AG04450 (cell line): Measurements from ENCODE around the gene MT1A. TPM values are rescaled to one million over a fixed set of nuclear protein-coding genes. Genes with fewer than 3 reads are reported as not detected.

Experiments
- CTCF ChIA-PET: fragments of 300-600, 350-600 bp; formaldehyde crosslinking; extraction: SDS; loops from one replicate; lab custom pipeline; 2022; ENCODE audit warnings: antibody characterized with exemption, inconsistent platforms; lab: Charles Lee
- POLR2A ChIA-PET: fragments of 350-600 bp; formaldehyde crosslinking; extraction: SDS; loops from one replicate; lab custom pipeline; 2021; ENCODE audit warnings: antibody characterized with exemption, inconsistent platforms; lab: Yijun Ruan, JAX
- DNase-seq: peaks from one replicate; pipeline ENCODE4 v3.0.0-alpha.2; 2011; ENCODE audit warnings: low read depth, low spot score
- H3K27ac ChIP-seq: one replicate; pipeline ENCODE4 v1.5.1; 2012; ENCODE audit warnings: low read depth, low read length, control low read depth
- H3K27me3 ChIP-seq: one replicate; pipeline ENCODE4 v1.6.0; 2012; ENCODE audit warnings: low read length; ENCODE audit not compliant: control insufficient read depth, insufficient read depth
- H3K4me3 ChIP-seq: 2 replicates; pipeline ENCODE4 v1.5.1; 2011; ENCODE audit warnings: mild to moderate bottlenecking, low read depth, low read length, control low read depth
- H3K9me3 ChIP-seq: 2 replicates; pipeline ENCODE4 v1.5.1; 2012; ENCODE audit warnings: low read length; ENCODE audit not compliant: control insufficient read depth, insufficient read depth
- CTCF ChIP-seq: IDR thresholded peaks from 2 replicates; pipeline ENCODE4 v1.5.1; 2011; ENCODE audit warnings: low read depth, low read length, control low read depth, inconsistent platforms
- polyA plus RNA-seq: library from polyadenylated mRNA; depleted of rRNA; stranded (reverse); fragments of >200 nt; gene quantifications from 2 replicates; pipeline ENCODE4 v1.2.3, GENCODE V29; 2011

Gene MT1A
- polyA plus RNA-seq, 1 experiment, result 0.66 TPM

- DNase-seq, result no peak
- CTCF ChIA-PET, result interaction anchor here (1.4 kb wide), 1 partner anchor 22 kb away, joined by 6 read pairs; no protein-coding TSS in a partner anchor
- no peak for TF ChIP-seq CTCF
- peaks cover 16% of the 10 kb centered on the region for H3K27me3 ChIP-seq
- H3K9me3 ChIP-seq, result no peaks in the 10 kb centered on the region
- POLR2A ChIA-PET, result no interaction called here
- no peak overlapping the region for H3K4me3 ChIP-seq
- no peak overlapping the region for H3K27ac ChIP-seq
Measured at GRCh38 chr16:56679818-56680217, 41.4 kb downstream of the MT1A start.

- ChIA-PET CTCF (interaction anchor here (0.9 to 1.9 kb wide), 3 partner anchors 8 to 58 kb away, joined by 3 to 11 read pairs (median 4); no protein-coding TSS in a partner anchor), POLR2A (interaction anchor here (0.5 to 2.1 kb wide), 8 partner anchors 9 to 168 kb away, joined by 3 to 18 read pairs (median 4); partner anchors contain the start of genes MT1E and MT2A)
- peak within 1 kb of the TSS; percentile 77 for H3K4me3 ChIP-seq
- peaks cover 2% of the 10 kb centered on the region for H3K27me3 ChIP-seq
- H3K9me3 ChIP-seq, result peaks cover 11% of the 10 kb centered on the region
- DNase-seq, result peak; percentile 59
- TF ChIP-seq CTCF, result no peak
- H3K27ac ChIP-seq, result no peak within 1 kb of the TSS
Measured at GRCh38 chr16:56681939-56682702, 43.7 kb downstream of the MT1A start, which contains the start of gene MT1X. MT1X (plus strand) TSS chr16:56682470; CDS start chr16:56682541, 71 bp downstream.

GRCh38 chr16:56682703-56683397, 44.4 kb downstream of the MT1A start:
- Histone ChIP-seq H3K9me3 (peaks cover 13% of the 10 kb centered on the region), H3K27me3 (no peaks in the 10 kb centered on the region), H3K4me3 (peak overlapping the region; percentile 77), H3K27ac (no peak overlapping the region)
- no peak for TF ChIP-seq CTCF
- ChIA-PET CTCF (interaction anchor here (0.7 to 1.9 kb wide), 5 partner anchors 9 to 327 kb away, joined by 3 to 11 read pairs (median 3); no protein-coding TSS in a partner anchor), POLR2A (interaction anchor here (0.6 to 2.1 kb wide), 7 partner anchors 10 to 169 kb away, joined by 3 to 18 read pairs (median 6); partner anchors contain the start of genes MT1E and MT2A)
- no peak for DNase-seq

GRCh38 chr16:56683424-56684172, 45.1 kb downstream of the MT1A start:
- H3K27ac ChIP-seq, result no peak overlapping the region
- H3K9me3 ChIP-seq, result peaks cover 13% of the 10 kb centered on the region
- no peak for DNase-seq
- peak overlapping the region; percentile 77 for H3K4me3 ChIP-seq
- ChIA-PET CTCF (interaction anchor here (0.7 to 1.9 kb wide), 5 partner anchors 10 to 328 kb away, joined by 3 to 11 read pairs (median 3); no protein-coding TSS in a partner anchor), POLR2A (interaction anchor here (0.6 to 2.1 kb wide), 5 partner anchors 11 to 77 kb away, joined by 5 to 18 read pairs (median 7); partner anchors contain the start of genes MT1E and MT2A)
- TF ChIP-seq CTCF, result no peak
- H3K27me3 ChIP-seq, result no peaks in the 10 kb centered on the region
